Memory B cell (primary cell): ENCODE data around the gene ABHD5.
"Not testable (repeated sequence)": the region's sequence is repeated elsewhere in the genome, so short reads cannot be mapped to it uniquely, and the experiment has no call there.

Source experiments
- ATAC-seq: fragments of 150-1000 bp; cut with Tn5 transposase; 2 replicates; pipeline ENCODE4 v1.10.0; 2021; ENCODE audit warnings: low read depth, mild to moderate bottlenecking, moderate library complexity
- DNase-seq, 2 donors: peaks; one replicate each; pipeline ENCODE4 v3.0.0; 2022; ENCODE audit warnings: low spot score in 2 of 2
- H3K27ac Mint-ChIP-seq: one replicate; pipeline ENCODE4 v1.8.0; 2022; ENCODE audit warnings: mild to moderate bottlenecking, moderate library complexity, mixed read lengths
- H3K27me3 Mint-ChIP-seq: one replicate; pipeline ENCODE4 v1.8.0; 2022; ENCODE audit warnings: mixed read lengths
- H3K36me3 Mint-ChIP-seq: one replicate; pipeline ENCODE4 v1.8.0; 2022; ENCODE audit warnings: mild to moderate bottlenecking, mixed read lengths
- H3K4me1 Mint-ChIP-seq: one replicate; pipeline ENCODE4 v1.8.0; 2022; ENCODE audit warnings: mixed read lengths
- H3K4me3 Mint-ChIP-seq: one replicate; pipeline ENCODE4 v1.8.0; 2022; ENCODE audit warnings: mild to moderate bottlenecking, moderate library complexity, mixed read lengths
- H3K9me3 Mint-ChIP-seq: one replicate; pipeline ENCODE4 v1.8.0; 2022; ENCODE audit warnings: mixed read lengths

Gene ABHD5

GRCh38 chr3:43674345-43675085 lies 16.2 kb upstream of the ABHD5 start:
- peaks cover 6% of the 10 kb centered on the region for H3K36me3 Mint-ChIP-seq
- H3K27me3 Mint-ChIP-seq, result peaks cover 2% of the 10 kb centered on the region
- H3K27ac Mint-ChIP-seq, result no peak overlapping the region
- no peaks in the 10 kb centered on the region for H3K4me1 Mint-ChIP-seq
- H3K4me3 Mint-ChIP-seq, result no peak overlapping the region
- peaks cover 3% of the 10 kb centered on the region for H3K9me3 Mint-ChIP-seq
- ATAC-seq (no peak), DNase-seq (no peak)

- H3K27me3 Mint-ChIP-seq, result peaks cover 7% of the 10 kb centered on the region
- H3K36me3 Mint-ChIP-seq, result peaks cover 6% of the 10 kb centered on the region
- H3K9me3 Mint-ChIP-seq, result peaks cover 3% of the 10 kb centered on the region
Observed at GRCh38 chr3:43675593-43675992, 15.1 kb upstream of the ABHD5 start.

GRCh38 chr3:43676441-43676840 lies 14.3 kb upstream of the ABHD5 start:
- ATAC-seq, result no peak
- Mint-ChIP-seq H3K27me3 (peaks cover 7% of the 10 kb centered on the region), H3K9me3 (peaks cover 3% of the 10 kb centered on the region), H3K4me1 (no peaks in the 10 kb centered on the region), H3K36me3 (peaks cover 6% of the 10 kb centered on the region), H3K4me3 (no peak overlapping the region), H3K27ac (no peak overlapping the region)
- no peak for DNase-seq

More at GRCh38 chr3:43675593-43675992, 15.1 kb upstream of the ABHD5 start:
- no peak for DNase-seq
- no peak overlapping the region for H3K27ac Mint-ChIP-seq
- no peak for ATAC-seq
- no peaks in the 10 kb centered on the region for H3K4me1 Mint-ChIP-seq
- H3K4me3 Mint-ChIP-seq, result no peak overlapping the region

GRCh38 chr3:43678375-43678774 lies 12.4 kb upstream of the ABHD5 start:
- H3K36me3 Mint-ChIP-seq, H3K4me1 Mint-ChIP-seq, DNase-seq, ATAC-seq, H3K27ac Mint-ChIP-seq, H3K9me3 Mint-ChIP-seq, H3K27me3 Mint-ChIP-seq, H3K4me3 Mint-ChIP-seq: not testable (repeated sequence)

- not testable (repeated sequence) for H3K4me1 Mint-ChIP-seq, DNase-seq, H3K36me3 Mint-ChIP-seq, H3K27me3 Mint-ChIP-seq, H3K9me3 Mint-ChIP-seq, H3K4me3 Mint-ChIP-seq, ATAC-seq, H3K27ac Mint-ChIP-seq
Observed at GRCh38 chr3:43678887-43679449, 11.8 kb upstream of the ABHD5 start.

- not testable (repeated sequence) for H3K36me3 Mint-ChIP-seq, H3K4me1 Mint-ChIP-seq, DNase-seq, H3K9me3 Mint-ChIP-seq, ATAC-seq, H3K27me3 Mint-ChIP-seq, H3K4me3 Mint-ChIP-seq, H3K27ac Mint-ChIP-seq
Observed at GRCh38 chr3:43680857-43681256, 9.9 kb upstream of the ABHD5 start.

- DNase-seq, result no peak
- no peak overlapping the region for H3K27ac Mint-ChIP-seq
- ATAC-seq, result no peak
- peaks cover 6% of the 10 kb centered on the region for H3K4me1 Mint-ChIP-seq
- no peaks in the 10 kb centered on the region for H3K9me3 Mint-ChIP-seq
- peaks cover 4% of the 10 kb centered on the region for H3K27me3 Mint-ChIP-seq
- H3K36me3 Mint-ChIP-seq, result peaks cover 2% of the 10 kb centered on the region
- H3K4me3 Mint-ChIP-seq, result no peak overlapping the region
Observed at GRCh38 chr3:43684944-43685343, 5.8 kb upstream of the ABHD5 start.

- peaks cover 8% of the 10 kb centered on the region for H3K4me1 Mint-ChIP-seq
- DNase-seq (no peak), ATAC-seq (no peak)
- peaks cover 2% of the 10 kb centered on the region for H3K36me3 Mint-ChIP-seq
- no peak overlapping the region for H3K27ac Mint-ChIP-seq
- H3K4me3 Mint-ChIP-seq, result no peak overlapping the region
- no peaks in the 10 kb centered on the region for H3K9me3 Mint-ChIP-seq
- H3K27me3 Mint-ChIP-seq, result no peaks in the 10 kb centered on the region
Observed at GRCh38 chr3:43685921-43686320, 4.8 kb upstream of the ABHD5 start.

GRCh38 chr3:43686333-43686699 lies 4.4 kb upstream of the ABHD5 start:
- no peaks in the 10 kb centered on the region for H3K27me3 Mint-ChIP-seq
- no peak overlapping the region for H3K4me3 Mint-ChIP-seq
- H3K27ac Mint-ChIP-seq, result no peak overlapping the region
- H3K9me3 Mint-ChIP-seq, result no peaks in the 10 kb centered on the region
- no peak for ATAC-seq
- H3K4me1 Mint-ChIP-seq, result peaks cover 8% of the 10 kb centered on the region
- H3K36me3 Mint-ChIP-seq, result peaks cover 2% of the 10 kb centered on the region
- no peak for DNase-seq

GRCh38 chr3:43686700-43687498 lies 3.8 kb upstream of the ABHD5 start:
- Mint-ChIP-seq H3K27me3 (no peaks in the 10 kb centered on the region), H3K36me3 (peaks cover 1% of the 10 kb centered on the region)
- ATAC-seq, result no peak

GRCh38 chr3:43687499-43687811 lies 3.3 kb upstream of the ABHD5 start:
- no peak for DNase-seq
- H3K36me3 Mint-ChIP-seq, result no peaks in the 10 kb centered on the region
- no peaks in the 10 kb centered on the region for H3K9me3 Mint-ChIP-seq
- no peak overlapping the region for H3K4me3 Mint-ChIP-seq
- peaks cover 18% of the 10 kb centered on the region for H3K4me1 Mint-ChIP-seq
- no peak overlapping the region for H3K27ac Mint-ChIP-seq
- no peaks in the 10 kb centered on the region for H3K27me3 Mint-ChIP-seq
- ATAC-seq, result no peak

More at GRCh38 chr3:43686700-43687498, 3.8 kb upstream of the ABHD5 start:
- no peak for DNase-seq
- no peak overlapping the region for H3K27ac Mint-ChIP-seq
- H3K4me1 Mint-ChIP-seq, result peaks cover 13% of the 10 kb centered on the region
- H3K4me3 Mint-ChIP-seq, result no peak overlapping the region
- H3K9me3 Mint-ChIP-seq, result no peaks in the 10 kb centered on the region

- Mint-ChIP-seq H3K4me1 (peaks cover 21% of the 10 kb centered on the region), H3K4me3 (no peak overlapping the region), H3K36me3 (no peaks in the 10 kb centered on the region), H3K27ac (no peak overlapping the region), H3K27me3 (no peaks in the 10 kb centered on the region), H3K9me3 (no peaks in the 10 kb centered on the region)
- ATAC-seq (no peak), DNase-seq (no peak)
Observed at GRCh38 chr3:43688245-43688650, 2.5 kb upstream of the ABHD5 start.

- peak overlapping the region; percentile 86 for H3K27ac Mint-ChIP-seq
- DNase-seq (no peak), ATAC-seq (no peak)
- H3K4me1 Mint-ChIP-seq, result peaks cover 23% of the 10 kb centered on the region
- H3K9me3 Mint-ChIP-seq, result no peaks in the 10 kb centered on the region
- no peak overlapping the region for H3K4me3 Mint-ChIP-seq
- H3K36me3 Mint-ChIP-seq, result no peaks in the 10 kb centered on the region
- no peaks in the 10 kb centered on the region for H3K27me3 Mint-ChIP-seq
Observed at GRCh38 chr3:43689166-43689565, 1.6 kb upstream of the ABHD5 start.

GRCh38 chr3:43689766-43690399 lies 855 bp upstream of the ABHD5 start:
- DNase-seq (no peak), ATAC-seq (no peak)
- H3K27ac Mint-ChIP-seq, result peak overlapping the region; percentile 86
- H3K4me3 Mint-ChIP-seq, result peak overlapping the region; percentile 88
- H3K27me3 Mint-ChIP-seq, result no peaks in the 10 kb centered on the region
- H3K4me1 Mint-ChIP-seq, result peaks cover 23% of the 10 kb centered on the region
- no peaks in the 10 kb centered on the region for H3K9me3 Mint-ChIP-seq
- no peaks in the 10 kb centered on the region for H3K36me3 Mint-ChIP-seq
